COLO668 (cell line): Measurements from ENCODE around the gene CPLX1.
"Not testable (repeated sequence)": the region's sequence is repeated elsewhere in the genome, so short reads cannot be mapped to it uniquely, and the experiment has no call there.

ENCODE experiments used
- DNase-seq: peaks from one replicate; lab custom pipeline; 2025; ENCODE audit not compliant: unreplicated experiment; lab: John Stamatoyannopoulos, UW

CPLX1 gene

DNA sequence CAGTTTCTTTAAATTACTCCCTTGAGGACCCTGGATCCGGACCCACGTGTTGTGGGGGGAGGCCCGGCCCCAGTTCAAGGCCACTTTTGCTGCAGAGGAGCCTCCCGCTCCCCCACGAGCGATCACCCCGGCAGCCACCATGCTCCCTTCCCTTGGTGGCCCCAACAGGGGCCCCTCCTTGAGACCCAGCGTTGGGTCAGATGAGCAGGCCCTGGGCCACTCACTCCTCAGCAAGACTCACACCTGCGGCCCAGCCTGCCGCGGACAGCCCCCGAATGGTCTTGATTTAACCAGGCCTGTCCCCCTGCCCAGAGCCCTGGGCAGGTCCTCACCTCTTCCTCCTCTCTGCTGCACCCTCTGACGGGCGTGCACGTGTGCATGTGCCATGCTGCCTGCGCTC is 4.3 kb downstream of the CPLX1 start:
- DNase-seq: no peak

GRCh38 chr4:821181-821591 is 4.7 kb downstream of the CPLX1 start:
- no peak for DNase-seq

GRCh38 chr4:820230-821172 is 5.4 kb downstream of the CPLX1 start:
- DNase-seq: no peak

DNA sequence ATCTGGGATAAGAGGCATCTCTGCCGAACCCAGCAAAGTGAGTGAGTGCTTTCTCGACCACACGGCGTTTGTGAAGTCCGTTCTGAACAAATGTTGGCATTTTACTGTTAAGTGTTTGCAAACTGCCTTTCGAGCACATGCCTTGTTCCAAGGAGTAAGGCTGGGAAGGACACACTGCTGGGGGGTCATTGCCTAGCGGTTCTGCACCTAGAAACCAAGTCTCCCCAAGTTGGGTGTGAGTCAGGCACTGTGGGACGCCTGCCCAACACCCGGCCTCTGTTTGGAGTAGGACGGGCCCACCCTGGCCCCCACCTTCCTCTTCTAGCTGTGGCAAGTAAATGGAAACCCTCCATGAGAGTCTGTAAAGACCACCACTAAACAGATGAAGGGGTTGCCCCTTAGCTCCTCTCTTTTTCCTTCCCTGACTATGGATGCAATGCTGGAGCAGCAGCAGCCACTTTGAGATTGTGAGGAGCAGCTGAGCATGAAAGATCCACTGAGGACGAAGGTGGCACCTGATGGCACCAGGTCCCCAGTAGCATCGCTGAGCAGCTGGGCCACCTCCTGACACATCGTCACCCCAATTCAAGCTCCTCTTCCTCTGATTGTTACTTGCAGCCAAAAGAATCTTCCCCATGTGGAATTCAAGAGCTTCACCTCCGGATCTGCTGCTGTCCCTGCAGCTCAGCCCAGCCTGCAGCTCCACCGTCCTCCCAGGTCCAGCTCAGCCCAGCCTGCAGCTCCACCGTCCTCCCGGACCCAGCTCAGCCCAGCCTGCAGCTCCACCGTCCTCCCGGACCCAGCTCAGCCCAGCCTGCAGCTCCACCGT is 6.3 kb downstream of the CPLX1 start:
- no peak for DNase-seq

DNA sequence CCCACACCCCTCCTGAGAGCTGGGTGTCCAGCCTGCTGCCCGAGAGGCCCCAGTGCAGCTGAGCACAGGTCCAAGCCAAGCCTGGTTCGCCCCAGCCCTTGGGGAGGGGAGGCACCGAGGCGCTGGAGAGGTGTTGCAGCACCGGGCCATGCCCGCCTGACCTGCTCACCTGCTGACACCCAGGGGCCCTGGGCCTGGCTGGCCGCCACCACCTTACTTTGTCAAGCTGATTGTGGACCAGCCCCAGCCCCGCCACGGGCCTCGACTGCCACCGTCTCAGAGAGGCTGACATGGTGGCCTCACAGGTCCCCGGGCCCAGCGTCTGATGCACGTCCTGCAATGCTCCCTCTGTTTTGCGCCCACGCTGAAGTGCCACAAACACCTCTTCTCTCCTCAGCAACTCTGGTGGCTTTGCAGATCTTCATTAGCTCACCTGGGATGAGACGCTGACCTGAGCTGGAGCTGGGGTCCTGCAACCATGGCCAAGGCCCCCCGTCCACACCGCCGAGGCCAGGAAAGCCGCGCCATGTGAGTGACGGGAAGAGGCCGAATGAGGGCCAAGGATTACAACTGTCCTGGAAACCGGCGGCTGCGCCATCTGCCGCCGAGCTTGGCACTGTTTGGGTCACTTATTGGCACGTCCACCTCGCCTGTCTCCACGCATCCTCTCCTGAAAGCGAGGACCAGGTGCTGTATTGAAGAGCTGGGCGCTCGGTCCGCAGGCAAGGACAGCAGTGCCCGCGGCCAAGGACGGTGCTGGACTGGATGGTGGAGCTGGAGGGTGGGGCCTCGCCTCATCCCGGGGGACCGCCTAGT is 7.6 kb downstream of the CPLX1 start:
- no peak for DNase-seq

DNA sequence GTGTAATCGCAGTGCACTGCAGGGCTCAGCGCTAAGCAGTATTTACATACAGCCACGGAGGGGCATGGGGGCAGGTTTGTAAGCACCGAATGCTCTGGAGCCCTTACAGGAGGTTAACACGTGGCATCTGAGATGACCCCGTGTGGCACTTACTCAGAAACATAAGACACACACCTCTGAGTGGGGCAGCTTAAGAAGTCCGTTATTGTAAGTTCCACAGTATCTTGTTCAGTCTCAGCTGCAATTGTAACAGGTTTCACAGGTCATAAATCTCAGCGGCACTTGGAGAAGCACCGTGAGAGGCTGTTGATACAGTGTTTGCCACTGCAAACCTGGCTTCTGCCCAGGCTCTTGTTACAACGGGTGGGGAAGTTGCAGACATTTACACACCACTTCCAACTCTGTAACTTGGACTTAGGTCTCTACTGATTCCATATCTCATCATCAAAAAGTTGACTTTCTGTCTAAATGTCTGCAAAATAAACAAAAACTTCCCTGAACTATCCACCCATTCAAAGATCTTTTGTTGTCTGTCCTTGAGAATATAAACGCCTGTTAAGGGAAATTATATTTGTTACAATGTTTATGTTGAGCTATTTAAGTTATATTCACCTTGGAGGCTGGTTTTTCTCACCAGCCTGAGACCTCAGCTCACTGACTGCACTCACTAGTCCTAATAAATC is 10.3 kb downstream of the CPLX1 start:
- peak; percentile 15 for DNase-seq

GRCh38 chr4:814312-814850 is 11.5 kb downstream of the CPLX1 start:
- no peak for DNase-seq

DNA sequence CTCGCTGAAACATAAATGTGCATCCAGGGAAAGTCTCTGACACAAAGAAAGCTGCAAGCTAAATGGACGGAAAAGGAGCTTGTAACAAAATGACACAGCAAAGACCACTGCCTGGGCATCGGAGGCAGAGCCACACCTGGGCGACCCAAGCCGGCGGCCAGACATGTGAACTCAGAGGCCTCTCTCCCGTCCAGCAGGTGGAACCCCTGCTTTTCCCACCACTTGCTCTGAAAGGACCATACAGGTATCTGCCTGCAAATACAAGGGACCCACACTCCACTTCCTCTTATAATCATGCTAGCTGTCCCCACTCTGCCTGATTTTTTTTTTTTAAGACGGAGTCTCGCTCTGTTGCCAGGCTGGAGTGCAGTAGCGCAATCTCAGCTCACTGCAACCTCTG is 12.0 kb downstream of the CPLX1 start:
- peak; percentile 11 for DNase-seq

- DNase-seq: no peak
These were observed 16.9 kb downstream of the CPLX1 start for GRCh38 chr4:808860-809570.

- no peak for DNase-seq
These were observed 18.1 kb downstream of the CPLX1 start for GRCh38 chr4:807792-808191.

GRCh38 chr4:806979-807378 is 18.9 kb downstream of the CPLX1 start:
- DNase-seq: not testable (repeated sequence)

DNA sequence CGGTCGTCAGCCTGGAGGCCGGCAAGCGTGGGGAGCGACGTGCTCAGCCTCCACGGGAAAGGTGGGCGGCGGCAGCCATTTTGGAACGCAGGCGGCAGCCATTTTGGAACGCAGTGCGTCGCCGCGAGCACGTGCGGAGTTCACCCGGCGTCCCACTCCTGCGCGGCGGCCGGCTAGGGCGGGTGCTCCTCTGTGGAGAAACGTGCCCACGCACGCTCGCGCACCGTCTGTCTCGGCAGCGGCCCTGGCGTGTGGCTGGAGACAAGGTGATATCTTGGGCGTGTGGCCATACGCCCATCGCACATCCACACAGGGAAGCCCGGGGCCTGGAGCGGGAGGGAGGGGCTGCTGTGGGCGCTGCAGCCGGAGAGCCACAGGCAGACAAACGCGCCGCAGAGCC is 21.1 kb downstream of the CPLX1 start:
- no peak for DNase-seq

- DNase-seq: no peak
These were observed 22.0 kb downstream of the CPLX1 start for GRCh38 chr4:803884-804283.

GRCh38 chr4:801436-802124 is 24.3 kb downstream of the CPLX1 start:
- DNase-seq: peak; percentile 21

DNA sequence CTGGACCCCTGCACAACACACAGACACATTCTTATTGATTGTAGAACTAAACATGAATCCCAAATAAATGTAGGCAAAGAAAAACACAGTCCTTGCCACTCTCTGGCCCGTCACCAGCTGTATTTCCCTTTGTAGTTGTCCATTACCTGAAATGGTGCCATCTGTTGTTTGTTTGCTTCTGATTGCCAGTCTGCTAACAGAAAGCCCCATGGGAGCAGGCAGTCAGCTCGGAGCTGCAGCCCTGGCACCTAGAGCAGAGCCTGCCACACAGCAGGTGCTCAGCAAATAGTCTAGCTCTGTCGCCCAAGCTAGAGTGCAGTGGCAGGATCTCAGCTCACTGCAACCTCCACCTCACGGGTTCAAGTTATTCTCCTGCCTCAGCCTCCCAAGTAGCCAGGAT is 28.9 kb downstream of the CPLX1 start:
- peak; percentile 65 for DNase-seq

DNA sequence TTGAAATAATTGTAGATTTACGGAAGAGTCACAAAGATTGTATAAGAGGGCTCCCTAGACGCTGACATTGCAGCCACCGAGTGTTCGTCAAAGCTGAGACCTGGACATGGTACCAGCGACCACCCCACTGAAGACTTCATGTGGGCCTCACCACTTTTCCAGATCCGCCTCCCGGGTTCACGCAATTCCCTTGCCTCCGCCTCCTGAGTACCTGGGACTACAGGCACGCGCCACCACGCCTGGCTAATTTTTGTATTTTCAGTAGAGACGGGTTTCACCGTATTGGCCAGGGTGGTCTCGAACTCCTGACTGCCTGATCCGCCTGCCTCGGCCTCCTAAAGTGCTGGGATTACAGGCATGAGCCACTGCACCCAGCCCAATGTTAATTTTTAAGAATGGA is 29.7 kb downstream of the CPLX1 start:
- DNase-seq: no peak

DNA sequence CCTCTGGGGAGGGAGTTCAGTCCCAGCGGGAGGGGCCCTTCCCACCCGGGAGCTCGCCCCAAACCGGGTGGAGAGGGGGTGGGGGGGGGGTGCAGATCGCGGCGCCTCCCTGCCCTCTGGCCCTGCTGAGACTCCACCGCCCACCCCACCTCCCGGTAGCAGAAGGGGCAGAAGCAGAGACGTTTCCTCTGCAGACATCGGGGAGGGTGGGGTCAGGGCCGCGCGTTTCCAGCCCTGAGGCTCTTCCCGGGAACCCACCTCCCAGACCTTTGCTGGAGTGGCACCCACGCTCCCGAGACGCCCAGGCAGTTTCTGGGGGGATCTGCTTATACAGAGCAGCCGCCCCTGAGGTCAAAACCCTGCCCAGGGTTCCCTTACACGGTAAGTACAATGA is 30.2 kb downstream of the CPLX1 start:
- no peak for DNase-seq

GRCh38 chr4:794900-795725 is 30.8 kb downstream of the CPLX1 start:
- DNase-seq: no peak
